HG03571 (cell line): Measurements from ENCODE around the gene CGB2.
"Not testable (repeated sequence)": the region's sequence is repeated elsewhere in the genome, so short reads cannot be mapped to it uniquely, and the experiment has no call there.

ENCODE experiments used
- ATAC-seq: cut with Tn5 transposase; IDR thresholded peaks from one replicate; pipeline ENCODE4 v1.9.1; 2021; ENCODE audit not compliant: unreplicated experiment

The CGB2 gene

DNA sequence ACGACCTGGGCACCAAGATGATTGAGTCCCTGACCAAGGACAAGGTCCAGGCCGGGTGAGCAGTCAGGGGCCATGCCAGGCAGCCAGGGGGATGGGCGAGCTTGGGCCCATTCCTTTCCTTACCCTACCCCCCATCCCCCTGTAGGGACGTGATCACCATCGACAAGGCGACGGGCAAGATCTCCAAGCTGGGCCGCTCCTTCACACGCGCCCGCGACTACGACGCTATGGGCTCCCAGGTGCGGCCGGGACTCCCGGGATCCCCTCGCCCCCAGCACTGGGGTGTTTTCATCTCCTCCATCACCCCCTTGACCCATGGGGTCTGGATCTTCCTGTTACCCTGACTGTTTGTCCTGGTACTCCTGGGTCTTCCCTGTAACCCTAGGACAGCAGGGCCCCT is 21.9 kb upstream of the CGB2 start:
- no peak for ATAC-seq

DNA sequence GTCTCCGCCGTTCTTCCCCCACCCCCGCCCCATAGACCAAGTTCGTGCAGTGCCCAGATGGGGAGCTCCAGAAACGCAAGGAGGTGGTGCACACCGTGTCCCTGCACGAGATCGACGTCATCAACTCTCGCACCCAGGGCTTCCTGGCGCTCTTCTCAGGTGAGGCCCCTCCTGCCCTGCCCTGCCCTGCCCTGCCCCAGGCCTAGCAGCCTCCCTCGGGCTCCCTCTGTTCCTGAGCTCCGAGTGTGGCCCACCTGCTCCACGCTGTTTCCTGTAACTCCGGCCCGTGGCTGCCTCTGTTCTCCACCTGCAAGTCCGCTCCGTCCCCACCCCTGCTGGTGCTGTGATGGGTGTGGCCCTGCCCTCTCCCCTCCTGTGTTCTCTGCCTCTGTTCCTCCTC is 21.2 kb upstream of the CGB2 start:
- no peak for ATAC-seq

DNA sequence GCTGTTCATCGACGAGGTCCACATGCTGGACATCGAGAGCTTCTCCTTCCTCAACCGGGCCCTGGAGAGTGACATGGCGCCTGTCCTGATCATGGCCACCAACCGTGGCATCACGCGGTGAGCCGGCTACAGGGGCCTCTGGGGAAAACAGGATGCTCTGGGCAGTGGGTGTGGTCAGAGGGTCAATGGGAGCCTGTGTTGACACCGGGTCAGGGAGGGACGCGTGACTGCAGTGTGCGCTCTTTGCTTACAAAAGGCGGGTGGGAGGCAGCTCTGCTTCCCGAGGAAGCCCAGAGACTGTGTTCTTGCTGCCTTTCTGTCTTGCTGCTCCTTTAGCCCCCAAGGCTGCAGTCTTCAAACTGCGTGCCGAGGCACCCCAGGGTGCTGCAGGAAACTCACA is 20.5 kb upstream of the CGB2 start:
- ATAC-seq: no peak

DNA sequence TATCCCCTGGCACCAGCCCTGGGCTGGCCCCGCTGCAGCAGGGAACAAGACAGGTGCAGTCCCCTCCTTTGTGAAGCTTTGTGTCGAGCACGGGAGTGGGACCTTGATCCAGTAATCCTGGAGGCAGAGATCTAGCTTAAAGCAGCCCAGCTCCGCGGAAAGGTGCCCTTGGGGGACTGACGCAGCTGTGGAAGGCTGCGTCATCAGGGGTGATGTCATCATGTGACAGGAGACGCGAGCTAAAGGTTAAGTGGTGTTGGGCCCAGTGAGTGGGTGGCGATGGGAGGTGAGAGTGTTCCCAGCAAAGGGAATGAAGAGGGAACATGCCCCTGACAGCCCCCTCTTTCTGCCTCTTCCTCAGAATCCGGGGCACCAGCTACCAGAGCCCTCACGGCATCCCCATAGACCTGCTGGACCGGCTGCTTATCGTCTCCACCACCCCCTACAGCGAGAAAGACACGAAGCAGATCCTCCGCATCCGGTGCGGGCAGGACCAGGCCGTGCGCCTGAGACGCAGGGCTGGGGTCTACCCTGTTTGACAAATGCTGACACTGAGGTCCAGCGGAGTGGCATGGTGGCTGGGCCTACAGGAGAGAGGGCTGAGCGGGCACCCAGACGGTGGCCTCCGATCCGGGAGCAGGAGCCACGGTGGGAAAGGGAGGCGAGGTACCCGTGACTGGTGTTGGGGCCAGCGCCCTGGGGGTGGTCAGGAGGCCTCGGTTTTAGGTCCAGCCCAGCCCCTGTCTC is 17.4 kb upstream of the CGB2 start:
- ATAC-seq: no peak

DNA sequence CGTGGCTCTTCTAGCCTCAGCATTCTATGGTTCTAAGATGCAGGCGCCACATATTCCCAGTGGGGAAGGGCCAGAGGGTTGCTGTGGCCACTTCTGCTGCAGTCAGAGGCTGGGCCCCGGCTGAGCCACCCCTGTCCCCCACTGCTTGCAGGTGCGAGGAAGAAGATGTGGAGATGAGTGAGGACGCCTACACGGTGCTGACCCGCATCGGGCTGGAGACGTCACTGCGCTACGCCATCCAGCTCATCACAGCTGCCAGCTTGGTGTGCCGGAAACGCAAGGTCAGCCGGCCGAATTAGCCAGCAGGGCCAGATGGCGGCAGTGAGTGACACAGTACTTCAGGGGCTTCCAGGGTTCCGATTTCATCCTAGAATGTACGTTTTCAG is 16.8 kb upstream of the CGB2 start:
- ATAC-seq: no peak

DNA sequence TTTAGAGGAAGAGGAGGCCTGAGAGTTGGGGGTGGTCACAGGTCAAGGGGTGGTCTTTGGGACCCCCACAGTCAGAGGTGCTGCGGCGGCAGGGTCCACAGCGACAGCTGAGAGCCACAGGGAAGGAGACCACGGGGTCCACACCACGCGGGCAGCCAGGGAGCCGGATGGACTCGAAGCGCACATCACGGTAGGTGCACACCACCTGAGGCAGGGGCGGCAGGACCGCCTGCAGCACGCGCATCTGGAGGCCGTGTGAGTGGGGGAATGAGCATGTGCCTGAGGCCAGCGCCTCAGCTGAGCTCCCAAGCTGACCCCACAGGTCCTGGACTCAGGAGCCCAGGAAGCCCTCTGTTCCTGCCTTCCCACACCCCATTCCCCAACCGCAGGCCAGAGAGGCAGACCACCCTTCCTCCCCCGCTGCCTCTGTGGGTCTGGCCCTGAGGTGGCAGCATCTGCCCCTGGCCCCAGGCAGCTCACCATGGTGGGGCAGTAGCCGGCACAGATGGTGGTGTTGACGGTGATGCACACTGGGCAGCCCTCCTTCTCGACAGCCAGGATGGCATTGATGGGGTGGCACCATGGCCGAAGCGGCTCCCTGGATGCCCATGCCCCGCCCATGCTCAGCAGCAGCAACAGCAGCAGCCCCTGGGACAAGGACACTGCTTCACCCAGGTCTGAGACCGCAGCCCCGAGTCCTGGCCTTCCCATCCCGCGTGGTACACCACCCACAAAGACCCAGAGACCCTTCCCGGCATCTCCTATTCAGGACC is 15.4 kb upstream of the CGB2 start:
- ATAC-seq: no peak

DNA sequence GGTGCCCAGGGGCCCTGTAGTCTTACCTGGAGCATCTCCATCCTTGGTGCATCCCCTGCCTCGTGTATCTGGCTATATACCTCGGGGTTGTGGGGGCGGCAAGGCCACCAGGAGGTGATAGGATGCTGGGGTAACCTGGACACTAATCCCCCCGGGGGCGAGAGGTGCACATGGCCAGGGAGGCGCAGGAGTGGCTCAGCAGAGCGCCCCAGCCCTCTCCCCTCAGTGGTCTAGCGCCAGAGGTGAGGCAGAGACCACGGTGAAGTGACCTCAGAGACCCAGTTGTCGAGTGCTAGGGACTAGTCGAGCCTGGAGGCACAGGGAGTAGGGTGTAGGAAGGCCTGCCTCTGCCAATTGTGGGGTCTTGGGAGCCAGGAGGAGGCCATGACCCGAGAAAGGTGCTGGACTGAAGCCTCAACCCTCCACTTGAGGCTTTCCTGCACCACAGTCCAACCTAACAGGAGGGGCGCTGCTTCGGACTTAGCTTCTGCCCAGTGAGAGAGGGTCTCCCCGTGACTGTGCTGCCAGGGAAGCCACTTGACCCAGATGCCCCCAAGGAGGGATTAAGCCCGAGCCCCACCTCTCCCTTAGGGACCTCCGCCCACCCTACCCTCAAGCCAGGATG is 14.5 kb upstream of the CGB2 start, which contains the start of gene LHB:
Gene LHB (minus strand): TSS at position 51 of the 625 bp plus-strand sequence. CDS start 10 bp downstream, at position 41.
- no peak for ATAC-seq

DNA sequence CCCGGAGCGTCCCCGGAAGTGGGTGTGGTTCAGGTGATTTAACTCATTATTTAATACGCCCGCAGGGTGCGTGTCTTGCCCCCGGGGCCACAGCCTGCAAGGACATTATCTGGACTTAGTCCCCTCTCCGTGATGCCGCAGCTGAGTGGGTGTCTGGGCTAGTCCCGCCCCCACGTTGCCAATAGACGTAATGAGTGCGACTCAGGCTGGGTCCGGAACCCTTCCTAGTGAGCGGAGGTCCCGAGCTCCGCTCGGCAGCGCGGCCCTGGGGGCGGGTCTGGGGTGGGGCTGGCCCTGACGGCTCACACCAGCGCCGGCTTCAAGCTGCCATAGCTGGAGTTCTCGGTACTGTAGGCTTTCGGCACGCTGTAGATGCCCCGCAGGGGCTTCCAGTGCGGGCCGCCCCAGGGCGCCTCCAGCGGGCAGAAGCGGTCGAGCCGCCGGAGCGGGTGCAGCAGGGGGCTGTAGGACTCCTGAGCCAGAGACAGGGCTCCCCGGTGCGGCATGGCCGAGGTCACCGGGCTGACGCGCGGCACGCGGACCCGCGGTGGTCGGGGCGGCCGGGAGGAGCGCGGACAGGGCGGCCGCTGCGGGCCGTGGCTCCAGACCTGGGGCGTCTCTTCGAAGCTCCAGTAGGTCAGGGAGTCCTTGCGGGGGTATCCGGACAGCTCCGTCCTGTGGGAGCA is 13.9 kb upstream of the CGB2 start:
- ATAC-seq: no peak

DNA sequence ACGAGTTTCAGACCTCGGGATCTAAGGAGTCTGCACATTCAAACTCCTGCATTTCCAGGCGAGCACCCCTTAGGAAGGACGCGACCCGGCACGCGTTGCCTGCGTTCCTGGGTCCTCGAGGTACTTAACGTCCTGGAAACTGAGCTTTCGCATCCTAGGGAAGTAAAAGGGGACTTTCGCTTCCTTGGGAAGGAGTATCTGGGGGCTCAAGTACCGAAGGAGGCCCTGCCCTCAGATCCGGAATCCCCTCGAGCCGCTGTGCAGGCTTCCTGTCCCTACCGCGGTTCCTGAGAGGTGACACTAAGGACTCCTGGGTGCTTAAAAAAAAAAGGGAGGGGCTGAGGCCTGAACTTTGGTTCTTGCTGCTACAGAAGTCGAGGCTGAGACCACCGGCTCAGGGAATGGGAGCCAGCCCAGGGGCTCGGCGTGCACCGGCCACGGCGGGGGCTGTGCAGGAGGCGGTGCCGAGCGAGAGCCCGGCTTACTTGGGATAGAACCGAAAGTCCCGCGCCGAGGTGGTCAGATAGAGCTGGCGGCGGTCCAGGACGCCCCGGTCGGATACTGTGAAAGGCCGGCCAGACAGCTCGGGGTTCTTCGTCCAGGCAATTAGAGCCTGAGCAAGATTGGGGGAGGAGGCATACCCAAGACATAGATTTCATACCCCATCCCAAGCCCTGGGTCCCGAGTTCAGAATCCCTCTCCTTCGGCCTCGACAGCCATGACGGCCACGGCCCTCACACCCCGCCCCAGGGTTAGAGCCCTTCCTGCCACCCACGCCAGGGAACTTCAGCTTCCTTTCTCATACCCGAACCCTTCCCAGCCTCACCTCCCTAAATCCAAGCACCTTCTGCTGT is 13.1 kb upstream of the CGB2 start:
- not testable (repeated sequence) for ATAC-seq

DNA sequence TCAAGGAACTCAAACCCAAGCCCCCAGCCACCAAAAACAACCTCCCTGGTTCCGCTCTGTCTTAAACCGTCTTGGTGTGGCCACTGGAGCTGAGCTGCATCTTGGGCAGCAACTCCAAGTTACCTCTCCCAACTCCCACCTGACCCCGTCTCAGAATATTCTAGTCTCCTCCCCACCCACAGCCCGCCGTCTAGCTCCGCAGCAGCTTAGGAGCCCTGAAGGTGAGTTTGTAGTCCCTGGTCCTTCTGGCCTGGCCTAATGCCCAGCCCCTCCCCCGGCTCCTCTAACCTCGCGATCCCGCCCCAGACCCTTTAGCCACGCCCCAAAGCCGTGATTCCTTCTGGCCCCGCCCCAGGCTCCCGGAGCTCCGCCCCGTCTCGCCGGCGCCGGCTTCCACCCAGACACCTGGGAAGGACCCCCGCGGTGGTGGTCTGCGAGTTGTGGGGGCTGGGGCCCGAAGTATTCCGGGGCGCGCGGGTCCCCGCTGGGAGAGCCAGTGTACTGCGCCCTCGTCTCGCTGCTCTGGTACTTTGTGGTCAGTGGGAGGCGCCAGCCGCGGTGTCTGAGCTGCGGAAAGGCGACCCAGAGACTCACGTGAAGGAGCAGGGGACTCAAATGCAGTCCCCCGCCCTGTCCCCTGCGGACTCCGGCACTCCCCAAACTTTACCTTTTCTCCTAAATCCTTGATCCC is 12.3 kb upstream of the CGB2 start:
- ATAC-seq: no peak

DNA sequence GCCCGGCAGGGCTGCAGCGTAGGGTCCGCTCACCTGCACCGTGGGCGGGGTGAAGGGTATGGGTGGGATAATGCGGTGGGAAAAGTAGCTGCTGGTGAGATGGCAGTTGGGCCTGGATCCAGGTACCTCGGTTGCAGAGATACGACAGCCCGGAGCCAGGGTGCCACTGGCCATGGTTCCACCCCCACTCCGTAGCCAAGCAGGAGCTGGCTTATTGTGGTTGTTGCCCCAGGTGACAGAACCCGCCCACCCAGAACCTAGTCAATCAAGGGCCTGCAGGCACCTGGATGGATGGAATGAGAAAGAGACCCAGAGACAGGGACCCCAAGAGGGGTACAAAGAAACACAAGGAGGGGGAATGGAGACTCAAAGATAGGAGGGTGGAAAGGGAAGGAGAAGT is 11.3 kb upstream of the CGB2 start:
- no peak for ATAC-seq

DNA sequence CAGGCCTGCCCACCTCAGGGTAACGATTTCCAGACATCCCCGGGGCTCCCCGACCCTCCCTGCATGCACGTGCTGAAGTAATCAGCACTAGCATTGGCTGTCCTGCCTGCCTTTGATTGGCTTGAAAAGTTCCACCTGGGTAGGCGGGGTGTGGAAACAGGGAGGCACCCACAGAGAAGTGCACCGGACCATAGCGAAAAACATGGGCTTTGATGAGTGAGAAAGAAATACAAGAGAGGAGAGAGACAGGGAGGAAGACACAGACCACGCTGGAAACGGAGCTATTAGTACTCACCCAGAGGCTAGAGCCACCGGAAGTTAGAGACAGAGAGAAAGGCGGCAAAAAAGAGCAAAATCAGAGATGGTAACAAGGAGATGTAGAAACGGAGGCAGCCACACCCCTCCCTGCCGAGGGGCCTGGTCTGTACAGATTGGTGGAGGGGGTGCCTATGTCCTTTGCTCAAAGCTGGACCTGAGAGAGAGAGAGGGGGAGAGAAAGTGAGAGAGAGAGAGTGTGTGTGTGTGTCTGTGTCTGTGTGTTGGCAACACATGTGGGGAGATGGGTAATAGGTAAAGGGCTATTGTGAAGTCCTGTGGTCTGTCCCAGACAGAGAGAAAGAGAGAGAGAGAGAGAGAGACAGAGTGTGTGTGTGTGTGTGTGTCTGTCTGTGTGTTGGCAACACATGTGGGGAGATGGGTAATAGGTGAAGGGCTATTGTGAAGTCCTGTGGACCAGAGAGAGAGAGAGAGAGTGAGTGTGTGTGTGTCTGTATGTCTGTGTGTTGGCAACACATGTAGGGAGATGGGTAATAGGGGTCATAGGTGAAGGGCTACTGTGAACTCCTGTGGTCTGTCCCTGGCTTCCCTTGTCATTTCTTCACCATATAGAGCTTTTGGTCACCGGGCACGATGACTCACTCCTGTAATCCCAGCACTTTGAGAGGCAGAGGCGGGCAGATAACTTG is 10.5 kb upstream of the CGB2 start:
- no peak for ATAC-seq

DNA sequence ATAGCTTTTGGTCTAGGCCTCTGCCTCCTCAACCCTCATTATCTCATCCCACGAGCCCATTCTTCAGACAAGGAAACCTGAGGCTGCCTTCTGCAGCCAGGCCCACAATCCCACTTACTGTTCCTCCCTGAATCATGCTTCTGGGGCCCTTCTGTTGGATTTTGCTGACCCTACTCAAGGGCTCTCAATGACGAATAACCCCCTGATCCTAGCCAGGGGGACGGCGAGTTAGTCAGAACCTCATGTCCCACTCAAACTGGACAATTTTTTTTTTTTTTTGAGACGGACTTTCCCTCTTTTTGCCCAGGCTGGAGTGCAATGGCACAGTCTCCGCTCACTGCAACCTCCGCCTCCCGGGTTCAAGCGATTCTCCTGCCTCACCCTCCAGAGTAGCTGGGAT is 9.6 kb upstream of the CGB2 start:
- ATAC-seq: no peak

DNA sequence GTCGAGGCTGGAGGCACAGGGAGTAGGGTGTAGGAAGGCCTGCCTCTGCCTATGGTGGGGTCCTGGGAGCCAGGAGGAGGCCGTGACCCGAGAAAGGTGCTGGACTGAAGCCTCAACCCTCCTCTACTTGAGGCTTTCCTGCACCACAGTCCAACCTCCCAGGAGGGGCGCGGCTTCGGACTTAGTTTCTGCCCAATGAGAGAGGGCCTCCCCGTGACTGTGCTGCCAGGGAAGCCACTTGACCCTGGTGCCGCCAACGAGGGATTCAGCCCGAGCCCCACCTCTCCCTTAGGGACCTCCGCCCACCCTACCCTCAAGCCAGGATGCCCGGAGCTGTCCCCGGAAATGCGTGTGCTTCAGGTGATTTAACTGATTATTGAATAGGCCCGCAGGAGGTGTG is 7.5 kb upstream of the CGB2 start, which contains the start of gene CGB3:
Gene CGB3 (minus strand): TSS at position 101 of the 400 bp plus-strand sequence. CDS start 362 bp downstream, outside the sequence.
- ATAC-seq: not testable (repeated sequence)

DNA sequence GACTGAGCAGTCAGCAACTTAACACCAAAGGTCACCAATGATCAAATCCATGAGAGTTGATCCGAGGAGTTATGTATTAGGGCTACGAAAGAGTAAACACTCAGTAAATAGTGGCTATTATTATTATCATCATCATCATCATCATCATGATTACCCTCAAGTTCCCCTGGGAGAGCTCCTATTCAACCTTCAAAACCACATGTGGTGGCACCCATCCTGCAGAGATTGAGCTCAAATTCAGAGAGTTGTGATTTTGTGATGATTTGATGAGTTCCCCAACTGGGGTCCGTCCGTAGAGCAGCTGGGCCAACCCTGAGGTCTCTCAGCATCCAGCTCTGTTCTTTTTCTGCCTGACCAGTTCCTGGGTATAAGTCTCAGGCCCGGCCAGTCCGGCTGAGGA is 6.6 kb upstream of the CGB2 start:
- not testable (repeated sequence) for ATAC-seq

DNA sequence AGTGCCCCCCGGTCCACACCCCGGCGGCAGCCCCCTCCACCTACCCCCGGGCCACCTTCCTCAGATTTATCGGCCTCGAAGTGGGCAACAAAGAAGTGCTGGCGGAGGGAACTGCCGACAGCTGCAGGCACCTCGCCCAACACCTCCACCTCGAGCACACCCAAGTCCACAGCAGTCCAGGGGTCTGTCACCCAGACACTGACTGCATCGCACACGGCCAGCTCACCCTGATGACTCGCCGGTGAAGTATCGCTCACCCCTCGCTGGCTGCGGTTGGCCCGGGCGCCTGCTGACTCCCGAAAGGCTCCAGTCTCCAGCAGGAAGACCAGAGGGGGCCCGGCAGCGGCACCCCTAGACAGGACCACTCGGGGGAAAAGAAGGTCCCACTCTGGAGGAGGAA is 6.1 kb upstream of the CGB2 start:
- ATAC-seq: not testable (repeated sequence)

DNA sequence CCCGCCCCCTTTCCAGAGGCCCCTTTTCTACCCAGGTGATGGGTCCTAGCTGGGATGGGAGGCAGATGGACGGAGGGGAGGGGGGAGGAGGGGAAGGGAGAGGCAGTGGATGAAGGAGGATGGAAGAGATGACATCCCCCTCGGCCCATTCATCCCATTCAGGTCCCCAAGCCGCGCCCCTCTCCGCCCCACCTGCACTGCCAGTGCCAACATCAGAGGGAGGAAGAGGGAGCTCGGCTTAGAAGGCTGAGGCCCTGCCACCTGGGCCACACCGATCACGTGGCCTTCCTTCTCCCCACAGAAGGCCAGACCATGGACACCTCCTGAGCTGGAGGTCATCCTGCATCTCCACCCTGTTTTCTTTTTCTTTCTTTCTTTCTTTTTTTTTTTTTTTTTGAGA is 3.0 kb upstream of the CGB2 start:
- not testable (repeated sequence) for ATAC-seq

DNA sequence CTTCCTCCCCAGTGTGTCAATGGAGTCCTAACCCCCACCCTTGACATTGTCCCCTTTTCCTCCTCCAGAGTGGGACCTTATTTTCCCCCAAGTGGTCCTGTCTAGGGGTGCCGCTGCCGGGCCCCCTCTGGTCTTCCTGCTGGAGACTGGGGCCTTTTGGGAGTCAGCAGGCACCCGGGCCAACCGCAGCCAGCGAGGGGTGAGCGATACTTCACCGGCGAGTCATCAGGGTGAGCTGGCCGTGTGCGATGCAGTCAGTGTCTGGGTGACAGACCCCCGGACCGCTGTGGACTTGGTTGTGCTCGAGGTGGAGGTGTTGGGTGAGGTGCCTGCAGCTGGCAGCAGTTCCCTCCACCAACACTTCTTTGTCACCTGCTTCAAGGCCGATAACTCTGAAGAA is 1.9 kb upstream of the CGB2 start:
- ATAC-seq: not testable (repeated sequence)

DNA sequence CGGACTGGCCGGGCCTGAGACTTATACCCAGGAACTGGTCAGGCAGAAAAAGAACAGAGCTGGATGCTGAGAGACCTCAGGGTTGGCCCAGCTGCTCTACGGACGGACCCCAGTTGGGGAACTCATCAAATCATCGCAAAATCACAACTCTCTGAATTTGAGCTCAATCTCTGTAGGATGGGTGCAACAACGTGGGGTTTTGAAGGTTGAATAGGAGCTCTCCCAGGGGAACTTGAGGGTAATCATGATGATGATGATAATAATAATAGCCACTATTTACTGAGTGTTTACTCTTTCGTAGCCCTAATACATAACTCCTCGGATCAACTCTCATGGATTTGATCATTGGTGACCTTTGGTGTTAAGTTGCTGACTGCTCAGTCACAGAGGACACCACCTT is 1.4 kb upstream of the CGB2 start:
- ATAC-seq: not testable (repeated sequence)
